DMS53 treated with DMSO at 0.1 percent for 48 hours (cell line): ENCODE measurements around the gene LUC7L.
"Not testable (repeated sequence)": the region's sequence is repeated elsewhere in the genome, so short reads cannot be mapped to it uniquely, and the experiment has no call there.

ENCODE experiments used
- DNase-seq: peaks from one replicate; lab custom pipeline; 2025; ENCODE audit not compliant: unreplicated experiment; lab: John Stamatoyannopoulos, UW

Gene LUC7L

GRCh38 chr16:230351-230750 is 1.1 kb upstream of the LUC7L start:
- DNase-seq = not testable (repeated sequence)

GRCh38 chr16:229731-230281 is 557 bp upstream of the LUC7L start:
- no peak for DNase-seq

GRCh38 chr16:228151-228851 is 948 bp downstream of the LUC7L start:
- DNase-seq = no peak

DNA sequence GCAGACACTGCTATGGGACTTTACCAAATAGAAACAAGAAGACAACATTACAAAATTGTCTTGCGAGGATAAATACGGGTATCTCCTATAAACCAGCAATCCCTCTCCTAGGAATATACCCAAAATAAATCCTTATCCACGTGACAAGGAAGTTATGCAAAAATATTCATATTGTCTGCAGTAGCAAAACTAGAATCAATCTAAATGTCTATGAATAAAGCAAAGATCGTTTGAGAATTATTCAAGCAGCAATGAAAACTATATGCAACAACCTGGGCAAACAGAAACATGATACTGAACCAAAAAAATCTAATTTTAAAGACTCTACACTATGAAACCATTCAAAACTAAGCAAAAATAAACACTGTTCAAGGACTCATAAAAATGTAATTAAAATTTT is 9.2 kb downstream of the LUC7L start:
- DNase-seq = no peak

- no peak for DNase-seq
Measured at GRCh38 chr16:212999-213398, 16.2 kb downstream of the LUC7L start.

- not testable (repeated sequence) for DNase-seq
Measured at GRCh38 chr16:211631-212180, 17.5 kb downstream of the LUC7L start.

- DNase-seq = not testable (repeated sequence)
Measured at GRCh38 chr16:209359-209758, 19.9 kb downstream of the LUC7L start.

- not testable (repeated sequence) for DNase-seq
Measured at GRCh38 chr16:204046-204445, 25.2 kb downstream of the LUC7L start.

DNA sequence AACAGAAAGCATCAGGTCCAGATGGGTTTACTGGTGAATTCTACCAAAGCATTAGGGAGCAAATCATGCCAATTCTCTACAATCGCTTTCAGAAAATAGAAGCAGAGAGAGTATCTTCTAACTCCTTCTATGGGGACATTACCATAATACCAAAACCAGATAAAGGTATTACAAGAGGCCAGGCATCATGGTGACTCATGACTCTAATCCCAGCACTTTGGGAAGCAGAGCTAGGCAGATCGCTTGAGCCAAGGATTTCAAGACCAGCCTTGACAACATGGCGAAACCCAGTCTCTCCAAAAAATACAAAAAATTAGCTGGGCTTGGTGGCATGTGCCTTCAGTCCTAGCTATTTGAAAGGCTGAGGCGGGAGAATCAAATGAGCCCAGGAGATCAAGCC is 26.0 kb downstream of the LUC7L start:
- no peak for DNase-seq

DNA sequence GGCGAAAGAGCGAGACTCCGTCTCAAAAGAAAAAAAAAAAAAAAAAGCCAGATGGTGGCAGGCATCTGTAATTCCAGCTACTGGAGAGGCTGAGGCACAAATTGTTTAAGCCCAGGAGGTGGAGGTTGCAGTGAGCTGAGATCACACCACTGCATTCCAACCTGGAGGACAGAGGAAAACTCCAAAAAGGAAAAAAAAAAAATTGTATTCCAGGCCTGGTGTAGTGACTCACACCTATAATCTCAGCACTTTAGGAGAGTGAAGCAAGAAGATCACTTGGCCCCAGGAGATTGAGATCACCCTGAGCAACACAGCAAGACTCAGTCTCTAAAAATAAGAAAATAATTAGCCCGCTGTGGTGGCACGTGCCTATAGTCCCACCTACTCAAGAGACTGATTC is 28.9 kb downstream of the LUC7L start:
- DNase-seq = no peak

GRCh38 chr16:194516-194915 is 34.7 kb downstream of the LUC7L start:
- no peak for DNase-seq

GRCh38 chr16:193441-193840 is 35.8 kb downstream of the LUC7L start:
- no peak for DNase-seq

- no peak for DNase-seq
Measured at GRCh38 chr16:192686-193085, 36.6 kb downstream of the LUC7L start.

DNA sequence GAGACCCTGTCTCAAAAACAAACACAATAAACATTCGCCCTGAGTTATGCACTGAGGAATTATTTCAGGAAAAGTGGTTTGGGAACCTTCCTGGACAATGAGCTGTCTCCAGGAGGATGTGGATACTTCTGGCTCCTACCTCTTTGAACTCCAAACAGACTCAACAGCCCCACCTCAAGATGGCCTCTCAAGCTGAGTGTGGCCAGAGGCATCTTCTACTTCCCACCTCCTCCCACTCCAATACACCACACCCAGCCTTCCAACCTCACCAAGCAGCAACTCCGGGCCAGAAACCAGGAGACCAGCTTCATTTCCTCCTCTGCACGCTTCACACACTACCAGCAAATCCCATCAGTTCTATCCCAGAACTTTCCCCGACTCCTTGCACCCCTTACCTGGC is 37.4 kb downstream of the LUC7L start:
- no peak for DNase-seq

DNA sequence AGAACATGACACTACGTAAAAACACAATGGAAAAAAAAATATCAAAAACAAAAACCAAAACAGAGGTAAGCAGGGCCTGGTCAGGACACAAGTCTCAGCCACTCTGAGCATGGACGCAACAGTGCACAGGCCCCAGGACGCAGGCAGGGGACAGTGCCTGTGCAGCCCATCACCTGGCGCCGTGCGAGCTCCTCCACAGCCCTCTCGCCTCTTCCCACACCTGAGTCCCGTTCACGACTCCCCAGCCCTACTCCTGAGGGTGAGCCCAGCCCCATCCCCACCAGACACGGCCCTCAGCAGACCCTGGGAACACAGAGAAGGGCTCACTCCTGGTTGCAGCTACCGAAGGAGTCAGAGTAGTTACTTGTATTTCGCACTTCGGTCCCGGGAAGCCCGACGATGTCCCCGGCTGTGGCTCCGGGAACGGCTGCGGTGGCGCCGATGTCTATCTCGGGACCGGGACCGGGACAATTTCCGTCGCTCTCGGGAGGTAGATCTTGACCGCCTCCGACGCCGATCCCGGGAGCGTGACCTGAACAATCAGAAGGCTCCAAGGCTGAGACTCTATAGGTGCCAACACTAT is 39.6 kb downstream of the LUC7L start:
- no peak for DNase-seq

- DNase-seq = no peak
Measured at GRCh38 chr16:188674-189073, 40.6 kb downstream of the LUC7L start.

DNA sequence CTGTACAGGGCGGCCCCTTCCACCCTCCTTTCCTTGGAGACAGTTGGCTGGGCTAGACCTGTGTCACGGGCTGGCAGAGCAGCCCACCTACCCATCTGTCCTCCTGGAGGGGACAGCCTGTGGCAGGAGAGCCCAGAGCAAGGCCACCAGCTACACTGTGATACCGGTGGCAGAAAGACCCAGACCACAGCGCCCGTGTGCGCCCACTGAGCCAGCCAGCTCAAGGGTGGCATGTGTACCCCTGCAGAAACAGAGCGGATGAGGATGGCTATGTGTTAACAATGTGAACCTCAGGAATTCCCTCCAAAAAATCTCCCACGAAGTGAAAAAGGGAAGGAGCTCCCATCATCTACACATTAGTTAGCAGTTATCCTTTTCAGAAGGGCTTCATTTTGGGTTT is 41.9 kb downstream of the LUC7L start:
- no peak for DNase-seq

DNA sequence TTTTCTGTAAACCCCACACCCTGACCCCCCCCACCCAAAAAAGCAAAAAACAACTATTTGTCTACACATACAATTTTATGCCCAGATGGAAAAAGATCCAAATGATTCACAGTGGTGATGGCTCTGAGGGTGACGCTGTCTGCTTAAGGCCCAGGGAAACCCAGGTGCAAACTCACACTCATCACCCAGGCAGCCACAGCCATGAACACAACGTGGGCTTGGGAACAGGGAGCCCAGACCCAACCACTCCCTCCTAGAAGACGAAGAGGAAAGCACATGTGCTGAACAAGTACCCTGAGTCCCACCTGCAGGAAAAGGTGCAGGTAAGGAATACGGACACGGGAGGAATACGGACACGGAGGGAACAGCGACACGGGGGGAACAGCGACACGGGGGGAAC is 43.6 kb downstream of the LUC7L start:
- DNase-seq = no peak

GRCh38 chr16:185213-185612 is 44.0 kb downstream of the LUC7L start:
- DNase-seq = no peak

DNA sequence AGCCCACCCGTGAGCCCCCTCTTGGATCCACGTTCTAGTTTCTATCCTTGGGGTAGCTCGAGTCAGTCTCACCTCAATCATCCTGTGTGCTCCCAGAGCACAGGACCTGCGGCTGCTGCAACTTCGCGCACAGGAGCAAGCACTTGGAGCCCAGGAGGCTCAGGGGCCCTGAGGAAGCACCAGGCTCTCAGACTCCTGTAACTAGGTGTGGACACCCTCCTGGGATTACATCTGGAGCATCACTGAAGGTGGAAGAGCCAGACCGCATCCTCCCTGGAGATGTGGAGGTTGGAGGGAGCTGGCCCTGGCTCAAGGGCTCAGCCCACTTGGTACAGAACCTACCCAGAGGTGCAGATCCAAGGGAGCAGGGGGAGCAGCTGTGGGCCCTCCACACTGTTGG is 46.2 kb downstream of the LUC7L start:
- no peak for DNase-seq

DNA sequence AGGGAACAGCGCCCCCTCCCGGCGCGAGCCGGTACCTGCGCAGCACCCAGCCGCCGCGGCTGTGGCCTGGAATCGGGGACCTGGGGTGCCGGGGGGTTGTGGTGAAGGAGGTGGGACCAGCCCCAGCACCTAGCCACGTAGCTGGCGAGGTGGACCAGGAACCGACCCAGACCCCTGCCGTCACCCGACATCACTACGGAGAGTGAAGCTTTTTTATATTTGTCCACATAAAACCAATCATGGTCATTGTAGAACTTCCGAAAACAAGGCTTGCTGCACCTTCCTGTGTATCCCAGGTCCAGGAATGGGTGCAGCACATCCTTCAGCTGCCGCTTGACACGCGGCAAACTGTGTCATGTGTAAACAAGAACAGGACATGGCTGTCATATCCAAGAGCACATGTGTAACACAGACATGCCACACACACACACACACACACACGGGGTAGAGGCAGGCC is 47.7 kb downstream of the LUC7L start:
- DNase-seq = no peak
